H1 (cell line): ENCODE measurements around the gene TRMT10B. TPM values are rescaled to one million over a fixed set of nuclear protein-coding genes. Genes with fewer than 3 reads are reported as not detected.

Experiments used
- CTCF ChIA-PET: fragments of 300-600 bp; sonication (Branson Sonifier 250); formaldehyde crosslinking; loops from one replicate; lab custom pipeline; 2021; ENCODE audit not compliant: partially characterized antibody; lab: Charles Lee
- POLR2A ChIA-PET: fragments of 300-600 bp; sonication (Branson Sonifier 250); formaldehyde crosslinking; loops from one replicate; lab custom pipeline; 2021; ENCODE audit warnings: inconsistent platforms; ENCODE audit not compliant: partially characterized antibody; lab: Charles Lee
- DNase-seq, 2 experiments: peaks; one replicate each; pipeline versions ENCODE4 v3.0.0 to v3.0.0-alpha.2; 2010 to 2022; ENCODE audit warnings: low spot score in 2 of 2, low read depth in 1 of 2, mixed read lengths in 1 of 2
- FAIRE-seq: peaks from 2 replicates; lab custom pipeline; 2011; peaks lifted over from hg19 to GRCh38; lab: Jason Lieb, UNC
- H2AFZ ChIP-seq: 2 replicates; pipeline ENCODE4 v1.8.1; 2012; ENCODE audit warnings: low read length, inconsistent platforms
- H2AK5ac ChIP-seq: 2 replicates; pipeline ENCODE4 v1.6.1; 2013; ENCODE audit warnings: low read depth, low read length
- H2BK120ac ChIP-seq: replicated peaks from 2 replicates; pipeline ENCODE3; 2013; ENCODE audit warnings: low read depth, low read length, inconsistent platforms
- H2BK12ac ChIP-seq: 2 replicates; pipeline ENCODE4 v1.6.1; 2013; ENCODE audit warnings: low read depth, low read length
- H2BK15ac ChIP-seq: 2 replicates; pipeline ENCODE4 v1.6.1; 2013; ENCODE audit warnings: low read length
- H2BK20ac ChIP-seq: 2 replicates; pipeline ENCODE4 v1.6.1; 2013; ENCODE audit warnings: low read length
- H2BK5ac ChIP-seq: 2 replicates; pipeline ENCODE4 v1.6.1; 2013; ENCODE audit warnings: low read depth, low read length
- H3K14ac ChIP-seq: 2 replicates; pipeline ENCODE4 v1.6.1; 2013; ENCODE audit warnings: inconsistent platforms; ENCODE audit not compliant: insufficient read length
- H3K18ac ChIP-seq: 2 replicates; pipeline ENCODE4 v1.6.1; 2013; ENCODE audit warnings: low read length; ENCODE audit errors: extremely low read depth
- H3K23ac ChIP-seq: 2 replicates; pipeline ENCODE4 v1.6.1; 2013; ENCODE audit warnings: inconsistent platforms; ENCODE audit not compliant: insufficient read length
- H3K23me2 ChIP-seq: 2 replicates; pipeline ENCODE4 v1.6.1; 2013; ENCODE audit warnings: low read depth, low read length
- H3K27ac ChIP-seq: 2 replicates; pipeline ENCODE4 v1.6.1; 2011; ENCODE audit warnings: low read depth, low read length, inconsistent platforms
- H3K27me3 ChIP-seq, 4 experiments: replicated peaks in 1 of 4; 1 replicate in 1 of 4; 2 replicates in 3 of 4; pipeline versions ENCODE4 v1.6.1 to v1.8.1; 2011 to 2013; ENCODE audit warnings: low read length in 3 of 4, mild to moderate bottlenecking in 3 of 4, inconsistent platforms in 2 of 4, mixed read lengths in 2 of 4, moderate library complexity in 1 of 4; ENCODE audit not compliant: control insufficient read depth in 3 of 4, insufficient read depth in 3 of 4; ENCODE audit errors: extremely low read depth in 1 of 4
- H3K36me3 ChIP-seq, 4 experiments: 2 replicates each; pipeline versions ENCODE4 v1.6.1 to v1.8.1; 2011 to 2013; ENCODE audit warnings: mild to moderate bottlenecking in 4 of 4, low read length in 3 of 4, moderate library complexity in 2 of 4, control low read depth in 1 of 4, inconsistent platforms in 1 of 4; ENCODE audit not compliant: insufficient read depth in 4 of 4, control insufficient read depth in 2 of 4
- H3K4ac ChIP-seq: replicated peaks from 2 replicates; pipeline ENCODE3; 2013; ENCODE audit warnings: low read length, low read depth, mixed read lengths, inconsistent platforms; ENCODE audit not compliant: insufficient read length
- H3K4me1 ChIP-seq, 4 experiments: replicated peaks in 1 of 4; 1 replicate in 1 of 4; 2 replicates in 3 of 4; pipeline versions ENCODE4 v1.6.1 to v1.8.1; 2011 to 2013; ENCODE audit warnings: low read length in 3 of 4, inconsistent platforms in 2 of 4, mixed read lengths in 1 of 4; ENCODE audit not compliant: insufficient read depth in 4 of 4, control insufficient read depth in 3 of 4
- H3K4me2 ChIP-seq, 2 experiments: 2 replicates each; pipeline versions ENCODE4 v1.6.1 to v1.8.1; 2011 to 2013; ENCODE audit warnings: low read depth in 2 of 2, low read length in 2 of 2, control low read depth in 1 of 2, inconsistent platforms in 1 of 2, mild to moderate bottlenecking in 1 of 2; ENCODE audit not compliant: insufficient read depth in 1 of 2
- H3K4me3 ChIP-seq, 4 experiments: fragments of 200-600, 300-600 bp in 1 of 4; sonication (generic), shearing (Covaris generic), sonication (Bioruptor Twin) in 1 of 4; 2 replicates each; pipeline versions ENCODE4 v1.5.1 to v1.8.1; 2011 to 2016; ENCODE audit warnings: low read length in 4 of 4, low read depth in 3 of 4, control low read depth in 2 of 4, inconsistent platforms in 2 of 4, mild to moderate bottlenecking in 2 of 4, mixed read lengths in 1 of 4, moderate library complexity in 1 of 4; ENCODE audit not compliant: insufficient read depth in 2 of 4; ENCODE audit errors: extremely low read depth in 1 of 4
- H3K56ac ChIP-seq: replicated peaks from 2 replicates; pipeline ENCODE3; 2013; ENCODE audit warnings: low read depth, mild to moderate bottlenecking, mixed read lengths, low read length, inconsistent platforms; ENCODE audit not compliant: insufficient read length
- H3K79me1 ChIP-seq: 2 replicates; pipeline ENCODE4 v1.6.1; 2013; ENCODE audit warnings: low read depth, low read length, control low read depth
- H3K79me2 ChIP-seq, 2 experiments: 2 replicates each; pipeline versions ENCODE4 v1.6.1 to v1.8.1; 2012 to 2013; ENCODE audit warnings: low read length in 2 of 2, mild to moderate bottlenecking in 2 of 2, inconsistent platforms in 1 of 2; ENCODE audit not compliant: insufficient read depth in 2 of 2, control insufficient read depth in 1 of 2
- H3K9ac ChIP-seq, 4 experiments: replicated peaks in 1 of 4; 1 replicate in 1 of 4; 2 replicates in 3 of 4; pipeline versions ENCODE4 v1.6.1 to v1.8.1; 2011 to 2013; ENCODE audit warnings: low read depth in 3 of 4, low read length in 3 of 4, control low read depth in 2 of 4, mild to moderate bottlenecking in 2 of 4, moderate library complexity in 2 of 4, inconsistent platforms in 1 of 4; ENCODE audit errors: extremely low read depth in 1 of 4
- H3K9me3 ChIP-seq, 2 experiments: 2 replicates each; pipeline versions ENCODE4 v1.6.1 to v1.8.1; 2012 to 2013; ENCODE audit warnings: mild to moderate bottlenecking in 2 of 2, moderate library complexity in 2 of 2, control low read depth in 1 of 2, inconsistent platforms in 1 of 2, low read depth in 1 of 2, low read length in 1 of 2, mixed read lengths in 1 of 2; ENCODE audit not compliant: insufficient read depth in 2 of 2
- H4K20me1 ChIP-seq, 2 experiments: replicated peaks in 1 of 2; 2 replicates each; pipeline versions ENCODE3 to v1.8.1; 2011 to 2013; ENCODE audit warnings: inconsistent platforms in 2 of 2, low read length in 2 of 2, mild to moderate bottlenecking in 1 of 2; ENCODE audit not compliant: insufficient read depth in 2 of 2, control insufficient read depth in 1 of 2
- H4K5ac ChIP-seq: 2 replicates; pipeline ENCODE4 v1.6.1; 2013; ENCODE audit warnings: low read length, low read depth, mixed read lengths, inconsistent platforms; ENCODE audit not compliant: insufficient read length
- H4K8ac ChIP-seq: 2 replicates; pipeline ENCODE4 v1.8.0; 2013; ENCODE audit warnings: mild to moderate bottlenecking, moderate library complexity, low read length, inconsistent platforms; ENCODE audit not compliant: insufficient read depth; ENCODE audit errors: extremely low read depth
- H4K91ac ChIP-seq: replicated peaks from 2 replicates; pipeline ENCODE3; 2013; ENCODE audit warnings: low read length, mixed read lengths, inconsistent platforms; ENCODE audit not compliant: insufficient read length
- EGR1 ChIP-seq: IDR thresholded peaks from 2 replicates; pipeline ENCODE4 v1.6.1; 2011; ENCODE audit warnings: low read depth, low read length, borderline replicate concordance
- GABPA ChIP-seq: IDR thresholded peaks from 2 replicates; pipeline ENCODE4 v1.6.1; 2011; ENCODE audit warnings: mild to moderate bottlenecking, low read length, moderate library complexity, borderline replicate concordance; ENCODE audit not compliant: insufficient read depth
- NRF1 ChIP-seq: IDR thresholded peaks from 2 replicates; pipeline ENCODE4 v1.6.1; 2011; ENCODE audit warnings: mild to moderate bottlenecking, low read depth, low read length, improper control_type of control experiment
- POLR2A ChIP-seq, 2 experiments: IDR thresholded peaks; 1 replicate in 1 of 2; 2 replicates in 1 of 2; pipeline ENCODE4 v1.6.1; 2011; ENCODE audit warnings: low read depth in 2 of 2, low read length in 2 of 2, mild to moderate bottlenecking in 2 of 2; ENCODE audit errors: control extremely low read depth in 1 of 2
- SP2 ChIP-seq: IDR thresholded peaks from 2 replicates; pipeline ENCODE4 v1.6.1; 2012; ENCODE audit warnings: mild to moderate bottlenecking, low read length, inconsistent platforms
- WGBS, 2 experiments: shearing (Covaris generic) in 1 of 2; methylation state at CpG; one replicate each; pipeline versions ENCODE4 v1.1.6 to v1.1.7; 2013 to 2015; ENCODE audit warnings: low lambda C conversion rate in 2 of 2, mixed read lengths in 2 of 2, inconsistent platforms in 1 of 2, low coverage in 1 of 2, missing lambda C conversion rate in 1 of 2; ENCODE audit not compliant: insufficient replicate concordance in 2 of 2, insufficient coverage in 1 of 2, insufficient read length in 1 of 2; ENCODE audit errors: extremely low coverage in 1 of 2, missing lambda C conversion rate in 1 of 2; 5-methylcytosine and 5-hydroxymethylcytosine counted together
- polyA plus RNA-seq, 7 experiments: library from polyadenylated mRNA; depleted of rRNA in 3 of 7; stranded (reverse) in 5 of 7; unstranded in 2 of 7; fragments of >200 nt in 5 of 7; fragments of 200-250 nt in 2 of 7; gene quantifications; 1 replicate in 5 of 7; 2 replicates in 1 of 7; 4 replicates in 1 of 7; pipeline versions ENCODE4 v1.2.1 to v1.2.3, GENCODE V29; 2011 to 2013; ENCODE audit warnings: missing spikeins in 2 of 7, mixed read lengths in 2 of 7
- total RNA-seq: library from RNA; stranded (reverse); fragmentation: NEBNext Ultra II Directional; extraction: Animal tissue kit (Norgen Biotek cat#: 25700); gene quantifications from 2 replicates; pipeline ENCODE4 v1.2.1, GENCODE V29; 2021

The TRMT10B gene
- total and polyA plus RNA-seq, 2 of the 8 experiments (the other 6 are each of a cell fraction or from before 2014, with no cell fraction given) = 2.4 to 4.5 TPM

- Histone ChIP-seq H3K4me2 (no peak overlapping the region), H2BK5ac (no peak overlapping the region), H3K23ac (no peak overlapping the region), H3K14ac (no peak overlapping the region), H3K27ac (no peak overlapping the region), H2AK5ac (no peak overlapping the region), H3K23me2 (no peaks in the 10 kb centered on the region; the same call in 1 of the 2 replicates), H3K36me3 (no peaks in the 10 kb centered on the region), H2BK20ac (no peak overlapping the region), H2AFZ (no peak overlapping the region), H2BK15ac (no peak overlapping the region), H3K9me3 (no peaks in the 10 kb centered on the region), H3K4me1 (no peaks in the 10 kb centered on the region), H3K9ac (no peak overlapping the region), H3K4me3 (no peak overlapping the region), H2BK12ac (no peak overlapping the region), H4K8ac (no peak overlapping the region), H4K20me1 (no peaks in the 10 kb centered on the region), H3K18ac (no peak overlapping the region), H4K5ac (no peak overlapping the region), H3K4ac (no peak overlapping the region), H3K27me3 (no peaks in the 10 kb centered on the region), H4K91ac (no peak overlapping the region), H3K56ac (no peak overlapping the region), H3K79me1 (no peaks in the 10 kb centered on the region), H2BK120ac (no peak overlapping the region), H3K79me2 (no peaks in the 10 kb centered on the region)
- no peak for DNase-seq
- POLR2A ChIA-PET = no interaction called here
- 88% methylated on average over 5 of the region's 5 CpGs; no CpG with 5 or more reads in 1 of the 2 experiments for WGBS, 2 experiments
- TF ChIP-seq NRF1 = no peak
- no peak for TF ChIP-seq SP2
- TF ChIP-seq POLR2A (IDR thresholded peaks at IDR 0.05; ENCODE audit: control extremely low read depth in 1 of 2, low read depth in 2 of 2, low read length in 2 of 2) = no peak
- no peak for TF ChIP-seq EGR1
- TF ChIP-seq GABPA = no peak
- CTCF ChIA-PET = interaction anchor here (0.8 to 1.7 kb wide), 5 partner anchors 22 to 122 kb away, joined by 3 to 4 read pairs (median 3); no protein-coding TSS in a partner anchor
- no peak for FAIRE-seq
Observed at GRCh38 chr9:37715991-37716505, 37.6 kb upstream of the TRMT10B start.
